ENCODE measurements around the gene KRT23.

Gene KRT23

DNA sequence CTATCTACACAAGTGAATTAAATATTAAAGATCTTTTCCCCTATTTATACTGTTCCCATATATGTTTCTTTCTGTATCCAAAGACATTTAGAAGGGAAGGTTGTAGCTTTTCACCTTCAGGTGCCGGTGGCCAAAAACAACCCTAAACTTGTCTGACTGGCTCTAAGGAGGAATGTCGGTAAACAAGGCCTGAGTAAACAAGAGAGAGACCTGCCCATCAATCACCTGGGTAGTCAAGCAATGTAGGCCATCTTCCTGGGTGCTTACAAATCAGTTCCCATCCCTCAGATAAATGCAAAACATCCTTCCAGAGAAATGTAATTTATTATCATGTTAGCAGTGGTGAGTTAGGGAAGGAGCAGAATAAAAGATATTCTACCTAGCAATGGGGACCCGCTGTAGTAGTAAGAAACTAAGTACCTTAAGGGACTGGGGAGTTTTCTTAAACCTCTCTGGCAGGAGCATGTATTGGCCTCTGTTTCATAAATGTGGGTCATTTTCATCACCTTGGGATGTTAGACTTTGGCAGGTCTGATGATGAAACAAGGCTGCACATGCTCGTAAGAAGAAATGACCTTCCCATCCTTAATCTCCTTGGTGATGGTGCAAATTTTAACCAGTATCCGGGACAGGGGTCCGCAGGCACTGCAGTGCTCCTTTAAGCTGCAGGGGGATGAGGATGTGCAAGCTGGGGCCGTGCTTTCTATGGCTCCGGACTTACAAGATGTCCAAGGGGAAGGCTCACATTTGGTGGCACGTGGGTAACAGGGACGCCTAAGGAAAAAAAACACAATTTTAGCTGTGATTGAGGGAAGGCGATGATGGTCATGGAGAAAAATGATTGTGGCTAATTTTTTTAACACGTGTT lies 20.9 kb upstream of the KRT23 start:
- Mint-ChIP-seq H3K27ac (no peak overlapping the region), H3K9me3 (no peaks in the 10 kb centered on the region), H3K27me3 (peaks cover 32% of the 10 kb centered on the region), H3K4me1 (peaks cover 7% of the 10 kb centered on the region), H3K4me3 (no peak overlapping the region), H3K36me3 (no peaks in the 10 kb centered on the region)
- ATAC-seq = no peak

DNA sequence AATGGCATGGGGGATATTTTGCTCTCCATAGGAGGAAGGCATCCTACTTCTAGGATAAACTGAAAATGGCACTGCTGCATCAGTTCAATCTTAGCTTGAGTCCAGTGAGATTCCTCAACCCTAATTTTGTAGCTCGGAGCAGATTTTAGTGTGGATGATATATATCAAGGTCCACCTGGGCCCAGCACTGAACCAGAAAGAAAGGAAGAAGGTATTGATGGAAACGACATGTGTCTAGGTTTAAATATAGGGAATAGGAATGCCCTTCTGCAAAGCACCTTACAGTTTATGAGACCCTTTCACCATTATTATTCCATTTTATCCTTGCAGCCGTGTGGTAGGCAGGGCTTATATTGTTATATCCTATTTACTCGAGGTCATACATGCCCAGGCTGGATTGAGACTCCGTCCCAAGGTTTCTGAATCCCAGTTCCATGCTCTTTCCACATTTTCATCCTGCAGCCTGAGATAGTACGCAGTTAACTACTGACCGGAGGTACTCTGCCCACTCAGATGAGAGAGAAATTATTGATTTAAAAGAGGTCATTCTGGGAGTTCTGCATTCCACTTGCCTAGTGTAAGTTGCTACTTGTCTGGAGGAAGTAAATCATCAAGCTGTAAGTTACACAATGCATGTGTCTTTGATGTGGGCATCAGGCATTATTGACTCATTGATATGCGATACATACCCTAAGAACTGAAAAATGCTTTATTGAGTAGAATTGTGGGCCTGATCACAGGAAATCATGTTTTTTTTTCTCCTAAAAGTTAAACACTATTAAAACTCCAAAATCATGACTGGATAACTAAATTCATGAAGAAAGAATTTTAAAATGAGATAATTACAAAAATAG lies 19.2 kb upstream of the KRT23 start:
- H3K4me1 Mint-ChIP-seq = peaks cover 7% of the 10 kb centered on the region
- H3K27me3 Mint-ChIP-seq = peaks cover 35% of the 10 kb centered on the region
- no peak overlapping the region for H3K4me3 Mint-ChIP-seq
- no peaks in the 10 kb centered on the region for H3K9me3 Mint-ChIP-seq
- ATAC-seq = no peak
- no peak overlapping the region for H3K27ac Mint-ChIP-seq
- H3K36me3 Mint-ChIP-seq = no peaks in the 10 kb centered on the region

DNA sequence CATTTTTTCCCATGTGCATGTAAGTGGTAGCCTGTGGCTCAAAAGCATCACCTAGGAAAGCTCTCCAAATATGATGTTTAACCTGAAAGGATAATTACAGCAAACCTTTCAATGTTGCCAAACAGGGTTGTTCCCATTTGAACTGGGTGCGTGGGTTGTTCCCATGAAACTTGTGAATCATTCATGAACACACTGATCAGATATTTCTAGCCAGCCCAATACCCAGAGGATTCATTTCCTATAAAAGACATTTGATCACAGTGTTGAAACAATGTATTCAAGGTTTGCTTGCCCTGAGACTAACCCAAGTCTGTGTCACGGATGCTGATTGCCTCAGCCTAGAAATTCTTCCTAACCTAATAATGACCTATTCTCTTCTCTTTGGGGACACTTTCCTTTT lies 16.4 kb upstream of the KRT23 start:
- no peaks in the 10 kb centered on the region for H3K4me1 Mint-ChIP-seq
- no peak overlapping the region for H3K27ac Mint-ChIP-seq
- H3K9me3 Mint-ChIP-seq = no peaks in the 10 kb centered on the region
- no peak for ATAC-seq
- H3K27me3 Mint-ChIP-seq = peaks cover 44% of the 10 kb centered on the region
- H3K4me3 Mint-ChIP-seq = no peak overlapping the region
- no peaks in the 10 kb centered on the region for H3K36me3 Mint-ChIP-seq

DNA sequence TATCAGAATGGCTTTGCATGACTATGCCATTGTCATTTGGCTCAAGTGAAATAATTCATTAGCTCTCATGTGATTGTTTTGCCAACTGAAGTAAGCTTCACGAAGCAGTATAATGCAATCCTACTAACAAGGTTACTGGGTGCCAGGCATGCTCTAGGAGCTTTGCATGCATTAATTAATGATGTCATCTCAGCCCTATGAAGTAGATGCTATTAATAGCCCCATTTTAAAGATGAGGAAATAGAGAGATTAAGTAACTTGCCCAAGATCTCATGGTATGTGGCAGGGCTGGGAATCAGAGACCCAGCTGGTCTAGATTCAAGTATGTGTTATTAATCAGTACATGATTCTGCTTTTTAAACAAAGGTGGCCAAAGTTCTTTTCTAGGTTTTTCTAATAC lies 15.2 kb upstream of the KRT23 start:
- Mint-ChIP-seq H3K4me1 (no peaks in the 10 kb centered on the region), H3K27me3 (peaks cover 50% of the 10 kb centered on the region), H3K9me3 (no peaks in the 10 kb centered on the region), H3K27ac (no peak overlapping the region), H3K4me3 (no peak overlapping the region), H3K36me3 (no peaks in the 10 kb centered on the region)
- no peak for ATAC-seq

DNA sequence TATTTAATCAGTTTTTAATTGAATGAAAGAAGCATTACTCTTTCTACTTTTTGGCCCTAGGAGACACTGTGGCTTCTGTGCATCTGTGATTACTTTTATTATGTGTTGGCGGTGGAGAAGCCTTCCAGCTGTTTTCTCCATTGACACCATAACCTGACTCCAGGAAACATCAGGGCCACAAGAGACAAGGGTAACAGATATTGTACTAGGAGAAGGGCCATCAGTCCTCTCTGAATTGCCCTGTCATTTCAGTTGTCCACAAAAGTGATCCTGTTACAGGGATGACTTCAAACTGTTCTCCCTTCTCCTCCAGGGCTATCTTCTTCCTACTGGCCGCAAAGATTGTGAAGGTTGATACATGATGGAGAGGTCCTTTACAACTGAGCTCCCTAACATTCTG lies 14.7 kb upstream of the KRT23 start:
- no peaks in the 10 kb centered on the region for H3K4me1 Mint-ChIP-seq
- no peak overlapping the region for H3K4me3 Mint-ChIP-seq
- H3K27me3 Mint-ChIP-seq = peaks cover 52% of the 10 kb centered on the region
- no peaks in the 10 kb centered on the region for H3K36me3 Mint-ChIP-seq
- H3K27ac Mint-ChIP-seq = no peak overlapping the region
- no peak for ATAC-seq
- no peaks in the 10 kb centered on the region for H3K9me3 Mint-ChIP-seq

DNA sequence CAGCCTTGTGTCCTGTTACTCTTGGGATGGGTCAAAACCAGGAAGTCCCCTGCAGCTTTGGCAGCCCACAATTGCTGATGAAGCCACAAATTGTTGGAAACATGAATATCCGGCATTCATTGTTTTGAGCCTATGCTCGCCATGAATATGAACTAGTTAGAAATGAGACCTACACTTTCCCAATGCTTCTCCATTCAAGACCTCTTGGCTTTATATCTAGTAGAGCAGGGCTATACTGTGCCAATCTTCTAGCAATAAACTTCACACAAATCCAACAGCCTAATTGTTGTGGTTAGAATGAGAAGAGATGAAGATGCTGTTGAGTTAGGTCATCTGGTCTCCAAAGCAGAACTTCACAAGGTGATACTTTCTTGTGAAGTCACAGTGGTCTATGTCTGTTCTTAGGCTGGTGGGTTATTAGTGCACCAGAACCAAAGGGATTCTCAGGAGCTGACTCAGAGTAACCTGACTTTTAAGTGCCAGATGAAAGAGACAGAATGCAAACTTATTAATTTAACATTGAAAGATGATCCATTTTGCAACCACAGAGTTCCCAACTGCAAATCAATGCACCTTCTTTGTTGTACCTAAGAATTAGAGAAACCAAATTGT lies 13.7 kb upstream of the KRT23 start:
- peaks cover 59% of the 10 kb centered on the region for H3K27me3 Mint-ChIP-seq
- no peak overlapping the region for H3K27ac Mint-ChIP-seq
- no peak overlapping the region for H3K4me3 Mint-ChIP-seq

DNA sequence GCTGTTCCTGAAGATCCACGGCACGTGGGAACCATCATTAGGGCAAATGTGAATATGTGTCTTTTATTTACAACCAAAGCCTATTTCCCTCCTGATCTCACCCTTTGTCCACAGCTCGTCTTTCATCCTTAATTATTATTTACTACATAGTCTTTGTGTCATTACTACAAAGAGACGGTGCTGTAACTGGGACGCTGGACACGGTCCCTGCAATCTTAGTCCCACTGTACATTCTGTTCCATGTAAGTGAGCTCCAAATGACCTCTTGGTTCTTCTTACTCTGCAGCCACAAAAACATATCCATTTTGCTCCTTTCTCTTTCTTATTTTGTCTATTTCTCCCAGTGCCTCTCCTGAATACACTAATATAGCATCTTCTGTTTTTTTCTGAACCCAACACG lies 12.7 kb upstream of the KRT23 start:
- no peak overlapping the region for H3K27ac Mint-ChIP-seq
- H3K4me3 Mint-ChIP-seq = no peak overlapping the region
- no peaks in the 10 kb centered on the region for H3K36me3 Mint-ChIP-seq
- ATAC-seq = no peak
- peaks cover 59% of the 10 kb centered on the region for H3K27me3 Mint-ChIP-seq
- no peaks in the 10 kb centered on the region for H3K4me1 Mint-ChIP-seq
- no peaks in the 10 kb centered on the region for H3K9me3 Mint-ChIP-seq

More for the DNA sequence above, 13.7 kb upstream of the KRT23 start:
- Mint-ChIP-seq H3K4me1 (no peaks in the 10 kb centered on the region), H3K36me3 (no peaks in the 10 kb centered on the region), H3K9me3 (no peaks in the 10 kb centered on the region)
- ATAC-seq = no peak

DNA sequence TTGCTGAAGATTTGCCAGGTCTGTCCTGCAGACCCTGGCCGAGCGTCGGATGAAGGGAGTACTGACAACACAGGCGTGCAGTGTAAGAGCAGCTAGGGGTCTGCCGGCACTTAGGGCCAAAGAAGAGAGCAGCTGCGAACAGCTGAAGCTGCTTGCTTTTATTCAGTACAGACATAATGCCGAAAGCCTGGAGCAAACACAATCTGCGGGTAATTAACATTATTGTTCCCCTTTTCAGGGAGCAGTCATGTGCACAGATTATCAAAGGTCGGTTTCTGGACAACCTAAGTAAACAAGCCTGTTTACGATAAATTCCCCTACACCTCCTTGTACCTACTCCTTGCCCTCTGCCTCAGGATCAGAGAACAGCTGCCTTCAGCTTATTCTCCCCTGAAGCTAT lies 12.0 kb upstream of the KRT23 start:
- Mint-ChIP-seq H3K9me3 (no peaks in the 10 kb centered on the region), H3K27me3 (peaks cover 65% of the 10 kb centered on the region), H3K4me3 (no peak overlapping the region), H3K27ac (no peak overlapping the region), H3K4me1 (no peaks in the 10 kb centered on the region), H3K36me3 (no peaks in the 10 kb centered on the region)
- ATAC-seq = no peak

DNA sequence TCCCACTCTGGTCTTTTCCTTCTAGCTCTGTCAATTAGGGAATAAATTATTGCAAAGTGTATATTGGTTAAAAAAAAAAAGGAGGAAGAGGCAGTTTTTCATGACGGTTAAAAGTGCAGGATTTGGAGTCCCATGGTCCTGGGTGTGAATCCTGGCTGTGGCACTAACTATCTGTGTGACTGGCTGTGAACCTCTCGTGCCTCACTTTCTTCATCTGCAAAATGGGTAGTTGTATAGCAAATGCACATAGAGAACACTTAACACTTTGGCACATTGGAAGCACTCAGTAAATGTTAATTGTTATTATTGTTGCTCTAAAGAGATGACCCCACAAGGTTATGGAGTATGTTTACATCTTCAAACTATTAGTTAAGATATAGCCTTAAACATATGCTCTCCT lies 10.5 kb upstream of the KRT23 start:
- Mint-ChIP-seq H3K9me3 (no peaks in the 10 kb centered on the region), H3K27ac (no peak overlapping the region), H3K27me3 (peaks cover 59% of the 10 kb centered on the region), H3K36me3 (no peaks in the 10 kb centered on the region), H3K4me3 (no peak overlapping the region), H3K4me1 (no peaks in the 10 kb centered on the region)
- ATAC-seq = no peak

DNA sequence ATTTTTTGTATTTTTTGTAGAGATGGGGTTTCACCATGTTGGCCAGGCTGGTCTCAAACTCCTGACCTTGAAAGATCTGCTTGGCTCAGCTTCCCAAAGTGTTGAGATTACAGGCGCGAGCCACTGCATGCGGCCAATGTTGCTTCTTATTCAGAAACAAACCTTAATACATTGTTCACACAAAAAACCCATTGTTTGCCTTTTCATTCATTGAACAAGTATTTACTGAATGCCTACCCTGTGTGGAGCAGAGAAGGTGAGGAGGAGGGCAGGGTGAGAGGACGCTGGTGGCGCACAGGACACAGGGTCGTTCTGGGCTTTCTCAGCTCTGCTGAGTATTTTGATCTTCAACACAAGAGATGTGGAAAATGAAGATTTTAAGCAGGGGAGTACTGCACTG lies 8.0 kb upstream of the KRT23 start:
- H3K9me3 Mint-ChIP-seq = peaks cover 7% of the 10 kb centered on the region
- no peak for ATAC-seq
- no peak overlapping the region for H3K4me3 Mint-ChIP-seq
- H3K27ac Mint-ChIP-seq = no peak overlapping the region
- no peaks in the 10 kb centered on the region for H3K36me3 Mint-ChIP-seq
- H3K27me3 Mint-ChIP-seq = peaks cover 60% of the 10 kb centered on the region
- no peaks in the 10 kb centered on the region for H3K4me1 Mint-ChIP-seq

DNA sequence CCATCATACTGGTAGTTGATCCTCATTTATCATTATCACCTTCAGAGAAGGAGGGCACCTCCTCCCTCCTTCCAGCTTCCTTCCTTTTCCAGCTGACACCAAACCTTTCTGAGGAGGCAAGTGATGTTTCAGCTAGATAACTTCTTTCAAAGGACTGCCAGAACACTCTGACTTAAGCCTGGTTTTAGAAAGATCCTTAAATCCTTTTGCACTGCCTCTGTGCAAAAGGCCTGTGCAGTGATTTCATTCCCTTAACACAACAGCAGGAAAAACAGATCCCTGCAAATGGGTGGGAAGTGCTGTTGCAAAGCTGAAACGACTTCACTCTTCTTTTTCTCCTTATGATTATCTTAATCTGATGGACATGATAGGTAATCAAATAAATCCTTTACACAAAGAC lies 7.1 kb upstream of the KRT23 start:
- Mint-ChIP-seq H3K4me1 (no peaks in the 10 kb centered on the region), H3K4me3 (no peak overlapping the region), H3K27me3 (peaks cover 54% of the 10 kb centered on the region), H3K36me3 (no peaks in the 10 kb centered on the region), H3K27ac (no peak overlapping the region), H3K9me3 (peaks cover 7% of the 10 kb centered on the region)
- no peak for ATAC-seq

DNA sequence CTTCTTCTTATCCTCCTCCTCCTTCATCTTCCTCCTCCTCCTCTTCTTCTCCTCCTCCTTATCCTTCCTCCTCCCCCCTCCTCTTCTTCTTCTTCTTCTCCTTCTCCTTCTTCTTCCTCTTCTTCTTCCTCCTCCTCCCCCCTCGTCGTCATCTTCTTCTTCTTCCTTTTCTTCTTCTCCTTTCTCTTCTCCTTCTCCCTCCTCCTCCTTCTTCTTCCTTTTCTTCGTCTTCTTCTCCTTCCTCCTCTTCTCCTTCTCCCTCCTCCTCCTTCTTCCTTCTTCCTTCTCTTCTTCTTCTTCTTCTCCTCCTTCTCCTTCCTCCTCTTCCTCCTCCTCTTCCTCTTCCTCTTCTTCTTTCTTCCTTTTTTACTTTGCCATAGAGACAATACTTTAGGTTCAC lies 5.1 kb upstream of the KRT23 start:
- H3K27me3 Mint-ChIP-seq = peaks cover 49% of the 10 kb centered on the region
- no peak overlapping the region for H3K4me3 Mint-ChIP-seq
- H3K36me3 Mint-ChIP-seq = no peaks in the 10 kb centered on the region
- no peaks in the 10 kb centered on the region for H3K4me1 Mint-ChIP-seq
- no peak for ATAC-seq
- no peak overlapping the region for H3K27ac Mint-ChIP-seq
- H3K9me3 Mint-ChIP-seq = peaks cover 7% of the 10 kb centered on the region

DNA sequence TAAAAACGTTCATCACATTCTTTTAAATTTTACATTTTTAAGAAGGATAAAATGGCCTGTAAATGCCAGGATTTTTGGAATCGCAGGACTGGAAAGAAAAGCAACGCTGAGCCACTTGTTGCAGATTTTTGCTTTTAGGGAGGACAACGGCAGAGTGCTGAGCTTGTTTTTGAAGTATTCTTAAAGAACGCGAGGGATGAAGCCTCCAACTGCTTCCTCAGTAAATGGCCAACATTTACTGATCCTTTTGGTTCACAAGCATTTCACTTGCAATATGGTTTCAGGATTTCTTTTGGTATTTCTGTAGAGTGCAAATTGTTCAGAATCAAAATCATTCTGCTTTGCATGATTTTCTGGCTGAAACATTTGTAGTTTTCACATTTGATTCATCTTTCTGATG lies 2.8 kb upstream of the KRT23 start:
- no peaks in the 10 kb centered on the region for H3K4me1 Mint-ChIP-seq
- no peak overlapping the region for H3K4me3 Mint-ChIP-seq
- H3K9me3 Mint-ChIP-seq = peaks cover 7% of the 10 kb centered on the region
- H3K27ac Mint-ChIP-seq = no peak overlapping the region
- ATAC-seq = no peak
- H3K36me3 Mint-ChIP-seq = no peaks in the 10 kb centered on the region
- peaks cover 49% of the 10 kb centered on the region for H3K27me3 Mint-ChIP-seq

DNA sequence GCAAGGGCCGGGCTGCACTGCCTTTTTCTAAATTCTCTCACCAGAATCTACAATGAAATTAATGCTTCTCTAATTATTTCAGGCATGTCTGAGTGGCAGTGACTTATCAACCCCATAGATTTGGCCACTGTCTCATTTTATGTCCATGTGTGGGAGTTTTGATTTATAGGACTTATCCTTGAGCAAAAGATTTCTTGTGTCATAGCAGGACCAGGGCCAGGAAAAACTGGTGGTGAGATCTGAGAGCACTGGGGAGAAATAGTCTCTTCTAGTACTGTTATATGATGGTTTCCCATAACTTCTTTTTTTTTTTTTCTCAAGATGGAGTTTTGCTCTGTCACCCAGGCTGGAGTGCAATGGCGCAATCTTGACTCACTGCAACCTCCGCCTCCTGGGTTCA lies 1.5 kb upstream of the KRT23 start:
- H3K4me3 Mint-ChIP-seq = no peak overlapping the region
- H3K4me1 Mint-ChIP-seq = no peaks in the 10 kb centered on the region
- no peak overlapping the region for H3K27ac Mint-ChIP-seq
- no peak for ATAC-seq
- H3K27me3 Mint-ChIP-seq = peaks cover 48% of the 10 kb centered on the region
- H3K36me3 Mint-ChIP-seq = no peaks in the 10 kb centered on the region
- H3K9me3 Mint-ChIP-seq = peaks cover 7% of the 10 kb centered on the region

DNA sequence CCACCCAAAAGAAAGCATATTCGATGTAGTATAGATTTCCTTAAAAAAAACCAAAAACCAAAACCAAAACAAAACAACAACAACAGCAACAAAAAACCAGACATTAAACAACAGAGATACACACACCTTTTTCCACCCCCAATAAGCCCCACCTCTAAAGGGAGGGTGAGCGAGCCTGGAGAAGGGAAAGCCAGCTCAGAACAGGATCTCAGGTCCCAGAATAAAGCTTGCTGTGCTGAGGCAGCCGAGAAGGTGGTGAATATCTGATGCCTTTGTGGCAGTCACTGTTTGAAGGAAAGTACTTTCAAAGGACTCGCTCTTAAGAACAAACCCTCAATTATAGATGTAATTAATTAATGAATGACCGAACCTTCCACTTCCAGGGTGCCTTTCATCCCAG lies 470 bp downstream of the KRT23 start:
- H3K9me3 Mint-ChIP-seq = no peaks in the 10 kb centered on the region
- H3K4me1 Mint-ChIP-seq = no peaks in the 10 kb centered on the region
- no peaks in the 10 kb centered on the region for H3K36me3 Mint-ChIP-seq
- no peak for ATAC-seq
- no peak overlapping the region for H3K4me3 Mint-ChIP-seq
- peaks cover 36% of the 10 kb centered on the region for H3K27me3 Mint-ChIP-seq
- H3K27ac Mint-ChIP-seq = no peak overlapping the region

All from stimulated activated memory B cell treated with anti-CD40 and anti-IgM and Interleukin-4, amounts not matched to agents 10 μg/mL and 1 μg/mL and 100 μg/mL, for 72 hours (primary cell).